Chondrocyte (in vitro differentiated cells): ENCODE data around the gene GPR137B. TPM values are rescaled to one million over a fixed set of nuclear protein-coding genes. Genes with fewer than 3 reads are reported as not detected.

Experiments
- DNase-seq: peaks from one replicate; pipeline ENCODE4 v3.0.0; 2021; ENCODE audit warnings: mixed read lengths, low spot score
- H3K27ac Mint-ChIP-seq: one replicate; pipeline ENCODE4 v1.8.0; 2021; ENCODE audit warnings: mild to moderate bottlenecking, moderate library complexity, mixed read lengths; ENCODE audit not compliant: unreplicated experiment
- H3K27me3 Mint-ChIP-seq: 2 replicates; pipeline ENCODE4 v1.8.0; 2021; ENCODE audit warnings: low read depth, mixed read lengths
- H3K36me3 Mint-ChIP-seq: 2 replicates; pipeline ENCODE4 v1.8.0; 2021; ENCODE audit warnings: low read depth, mixed read lengths
- H3K4me1 Mint-ChIP-seq: 2 replicates; pipeline ENCODE4 v1.8.0; 2021; ENCODE audit warnings: low read depth, mild to moderate bottlenecking, mixed read lengths
- H3K4me3 Mint-ChIP-seq: one replicate; pipeline ENCODE4 v1.8.0; 2021; ENCODE audit warnings: mild to moderate bottlenecking, moderate library complexity, mixed read lengths; ENCODE audit not compliant: unreplicated experiment
- H3K9me3 Mint-ChIP-seq: 2 replicates; pipeline ENCODE4 v1.8.0; 2021; ENCODE audit warnings: low read depth, mixed read lengths
- total RNA-seq: library from RNA; stranded (reverse); gene quantifications from 3 replicates; pipeline ENCODE4 v1.2.1, GENCODE V29; 2021
- TF ChIP-seq, protein P1 (sequence below): fragments of 200-600 bp; sonication (generic); IDR thresholded peaks from 2 replicates; pipeline ENCODE4 v1.5.0; 2021; ENCODE audit warnings: antibody characterized with exemption, mild to moderate bottlenecking, moderate library complexity

GPR137B gene
- total RNA-seq, 1 donor from 2014 or later = 12.2 TPM

GRCh38 chr1:236201786-236202185, 59.4 kb downstream of the GPR137B start:
- no peak for DNase-seq
- Mint-ChIP-seq H3K4me1 (no peaks in the 10 kb centered on the region), H3K36me3 (peaks cover 47% of the 10 kb centered on the region), H3K27ac (no peak overlapping the region), H3K9me3 (peaks cover 65% of the 10 kb centered on the region), H3K27me3 (no peaks in the 10 kb centered on the region), H3K4me3 (no peak overlapping the region)
- TF ChIP-seq, protein P1, sequence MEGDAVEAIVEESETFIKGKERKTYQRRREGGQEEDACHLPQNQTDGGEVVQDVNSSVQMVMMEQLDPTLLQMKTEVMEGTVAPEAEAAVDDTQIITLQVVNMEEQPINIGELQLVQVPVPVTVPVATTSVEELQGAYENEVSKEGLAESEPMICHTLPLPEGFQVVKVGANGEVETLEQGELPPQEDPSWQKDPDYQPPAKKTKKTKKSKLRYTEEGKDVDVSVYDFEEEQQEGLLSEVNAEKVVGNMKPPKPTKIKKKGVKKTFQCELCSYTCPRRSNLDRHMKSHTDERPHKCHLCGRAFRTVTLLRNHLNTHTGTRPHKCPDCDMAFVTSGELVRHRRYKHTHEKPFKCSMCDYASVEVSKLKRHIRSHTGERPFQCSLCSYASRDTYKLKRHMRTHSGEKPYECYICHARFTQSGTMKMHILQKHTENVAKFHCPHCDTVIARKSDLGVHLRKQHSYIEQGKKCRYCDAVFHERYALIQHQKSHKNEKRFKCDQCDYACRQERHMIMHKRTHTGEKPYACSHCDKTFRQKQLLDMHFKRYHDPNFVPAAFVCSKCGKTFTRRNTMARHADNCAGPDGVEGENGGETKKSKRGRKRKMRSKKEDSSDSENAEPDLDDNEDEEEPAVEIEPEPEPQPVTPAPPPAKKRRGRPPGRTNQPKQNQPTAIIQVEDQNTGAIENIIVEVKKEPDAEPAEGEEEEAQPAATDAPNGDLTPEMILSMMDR = no peak

DNA sequence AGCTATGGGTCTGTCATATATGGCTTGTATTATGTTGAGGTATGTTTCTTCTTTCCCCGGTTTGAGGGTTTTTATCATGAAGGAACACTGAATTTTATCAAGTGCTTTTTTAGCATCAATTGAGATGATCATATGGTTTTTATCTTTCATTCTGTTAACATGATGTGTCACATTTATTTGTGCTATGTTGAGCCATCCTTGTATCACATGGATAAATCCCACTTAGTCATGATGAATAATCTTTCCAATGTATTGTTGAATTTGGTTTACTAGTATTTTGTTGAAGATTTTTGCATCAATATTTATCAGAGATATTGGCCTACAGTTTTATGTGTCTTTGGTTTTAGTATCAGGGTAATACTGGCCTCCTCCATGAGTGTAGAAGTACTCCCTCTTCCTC, 61.7 kb downstream of the GPR137B start:
- Mint-ChIP-seq H3K4me3 (no peak overlapping the region), H3K4me1 (no peaks in the 10 kb centered on the region), H3K27me3 (no peaks in the 10 kb centered on the region), H3K27ac (no peak overlapping the region), H3K36me3 (peaks cover 39% of the 10 kb centered on the region), H3K9me3 (peaks cover 49% of the 10 kb centered on the region)
- no peak for DNase-seq
- TF ChIP-seq, protein P1 = no peak

GRCh38 chr1:236204656-236205055, 62.3 kb downstream of the GPR137B start:
- Mint-ChIP-seq H3K27me3 (no peaks in the 10 kb centered on the region), H3K4me3 (no peak overlapping the region), H3K4me1 (no peaks in the 10 kb centered on the region), H3K36me3 (peaks cover 36% of the 10 kb centered on the region), H3K27ac (no peak overlapping the region), H3K9me3 (peaks cover 45% of the 10 kb centered on the region)
- TF ChIP-seq, protein P1 = no peak
- no peak for DNase-seq

GRCh38 chr1:236206548-236206947, 64.2 kb downstream of the GPR137B start:
- TF ChIP-seq, protein P1 = no peak
- Mint-ChIP-seq H3K4me1 (no peaks in the 10 kb centered on the region), H3K27me3 (no peaks in the 10 kb centered on the region), H3K4me3 (no peak overlapping the region), H3K36me3 (peaks cover 24% of the 10 kb centered on the region), H3K9me3 (peaks cover 26% of the 10 kb centered on the region), H3K27ac (no peak overlapping the region)
- no peak for DNase-seq

- Mint-ChIP-seq H3K4me1 (no peaks in the 10 kb centered on the region), H3K9me3 (peaks cover 20% of the 10 kb centered on the region), H3K27ac (no peak overlapping the region), H3K4me3 (no peak overlapping the region), H3K27me3 (no peaks in the 10 kb centered on the region), H3K36me3 (peaks cover 19% of the 10 kb centered on the region)
- TF ChIP-seq, protein P1 = no peak
- no peak for DNase-seq
Observed at GRCh38 chr1:236207121-236207520, 64.8 kb downstream of the GPR137B start.
